ENCODE measurements around the gene NCKAP5L. TPM values are rescaled to one million over a fixed set of nuclear protein-coding genes. Genes with fewer than 3 reads are reported as not detected.
A peak's percentile ranks its signal among the peaks of the same experiment; 100 is the strongest.

Gene NCKAP5L
- total and polyA plus RNA-seq, 9 of the 15 experiments (the other 6 are each of a cell fraction or from before 2014, with no cell fraction given): 0.01 to 14.4 (median 3.7) TPM

GRCh38 chr12:49795654-49796105 lies 32.5 kb downstream of the NCKAP5L start:
- Histone ChIP-seq H3K27ac (ENCODE audit: extremely low read depth, low read depth, low read length) (no peak overlapping the region), H3K9me3 (replicated peaks; ENCODE audit: control insufficient read depth, insufficient read depth, low read depth, low read length) (no peaks in the 10 kb centered on the region), H3K27me3 (ENCODE audit: control insufficient read depth in 2 of 2, insufficient read depth in 2 of 2, low read length in 2 of 2) (no peaks in the 10 kb centered on the region), H3K4me2 (ENCODE audit: insufficient read depth, low read length) (no peak overlapping the region), H3K9ac (ENCODE audit: insufficient read depth in 1 of 2, low read depth in 2 of 2, low read length in 2 of 2) (no peak overlapping the region; a peak in 1 of 4 replicates), H3K4me3 (no peak overlapping the region), H3K79me2 (ENCODE audit: control insufficient read depth, insufficient read depth, low read length) (no peaks in the 10 kb centered on the region), H2AFZ (ENCODE audit: low read depth, low read length) (no peak overlapping the region), H3K4me1 (replicated peaks in 1 of 2; ENCODE audit: control insufficient read depth in 2 of 2, insufficient read depth in 2 of 2, low read length in 2 of 2) (peaks cover 0 to 22% of the 10 kb centered on the region in 2 experiments; a peak in 2 of 5 replicates), H4K20me1 (replicated peaks; ENCODE audit: control insufficient read depth, insufficient read depth, low read length) (0 out of 2 replicates have a peak, but pooled peaks cover 3% of the 10 kb centered on the region), H3K9me1 (ENCODE audit: control insufficient read depth, insufficient read depth, low read length) (no peaks in the 10 kb centered on the region), H3K36me3 (ENCODE audit: control insufficient read depth, insufficient read depth, low read length) (peaks cover 14% of the 10 kb centered on the region; the same call in 1 of the 3 replicates)
- ATAC-seq (no peak), DNase-seq (ENCODE audit: extremely low read depth in 1 of 4, low spot score in 3 of 4) (peak in 1 of 4 experiments; percentile 6), FAIRE-seq (no peak)
- WGBS (ENCODE audit: insufficient coverage, low coverage, missing lambda C conversion rate): 61% methylated on average over 9 of the region's 12 CpGs
- CTCF ChIA-PET (ENCODE audit: low intra/inter-chr PET ratio): no interaction called here
- intact Hi-C loops (cut with micrococcal nuclease) (no loop called here), in situ Hi-C loops (cut with MboI) (no loop called here)
- POLR2A ChIA-PET: interaction anchor here (0.7 to 1.3 kb wide), 3 partner anchors 14 to 54 kb away, joined by 3 to 4 read pairs (median 4); partner anchors contain the start of gene TMBIM6
- BruUV-seq (replicated peaks): TSS peak; percentile 15
- TF ChIP-seq POU5F1 (IDR thresholded peaks at IDR 0.05; ENCODE audit: borderline replicate concordance, low read depth, low read length, partially characterized antibody): no peak
- no peak for TF ChIP-seq NFIX (CRISPR knock-in tag; IDR thresholded peaks at IDR 0.05; ENCODE audit: low read depth)
- no peak for TF ChIP-seq HDAC2 (IDR thresholded peaks at IDR 0.05)
- no peak for TF ChIP-seq CBX8 (IDR thresholded peaks at IDR 0.05; ENCODE audit: borderline replicate concordance, extremely low read depth, low read depth, low read length, poor library complexity, severe bottlenecking)
- no peak for TF ChIP-seq ZNF280A (IDR thresholded peaks at IDR 0.05; ENCODE audit: low read depth, partially characterized antibody)
- TF ChIP-seq ZNF740 (CRISPR knock-in tag; IDR thresholded peaks at IDR 0.05): no peak
- TF ChIP-seq ZNF740 (tag; IDR thresholded peaks at IDR 0.05): no peak
- TF ChIP-seq ZBTB34 (CRISPR knock-in tag; IDR thresholded peaks at IDR 0.05): no peak
- TF ChIP-seq ZNF609 (CRISPR knock-in tag; IDR thresholded peaks at IDR 0.05; ENCODE audit: borderline replicate concordance): no peak
- TF ChIP-seq ZFP36 (IDR thresholded peaks at IDR 0.05; ENCODE audit: low read depth, low read length, partially characterized antibody): no peak
- no peak for TF ChIP-seq TFAP4 (CRISPR knock-in tag; IDR thresholded peaks at IDR 0.05; ENCODE audit: borderline replicate concordance)

Data from K562 (cell line).